PC-9 (cell line): ENCODE measurements around the gene DGLUCY. TPM values are rescaled to one million over a fixed set of nuclear protein-coding genes. Genes with fewer than 3 reads are reported as not detected.

Source experiments
- BruUV-seq: library from RNA; stranded (reverse); fragments of 400-500 nt; replicated peaks from 2 replicates; lab custom pipeline; 2021; lab: Mats Ljungman, UMichigan
- CTCF ChIA-PET: fragments of 300-600 bp; sonication (Branson Sonifier 250); formaldehyde crosslinking; loops from one replicate; lab custom pipeline; 2022; ENCODE audit warnings: antibody characterized with exemption; lab: Charles Lee
- POLR2A ChIA-PET: fragments of 300-600 bp; sonication (Branson Sonifier 250); formaldehyde crosslinking; loops from one replicate; lab custom pipeline; 2022; ENCODE audit warnings: antibody characterized with exemption; ENCODE audit not compliant: unreplicated experiment; lab: Charles Lee
- DNase-seq, 2 experiments: peaks; one replicate each; pipeline versions ENCODE4 v3.0.0 to v3.0.0-alpha.2; 2015 to 2022; ENCODE audit warnings: mixed read lengths in 1 of 2
- H2AFZ ChIP-seq: fragments of 200-600 bp; sonication (generic); 2 replicates; pipeline ENCODE4 v1.8.1; 2017; ENCODE audit warnings: antibody characterized with exemption
- H3F3A ChIP-seq: fragments of 200-600 bp; sonication (generic); 2 replicates; pipeline ENCODE4 v1.8.1; 2017; ENCODE audit warnings: antibody characterized with exemption, mild to moderate bottlenecking, low read depth; ENCODE audit not compliant: insufficient read depth
- H3K27ac ChIP-seq: fragments of 200-600 bp; sonication (generic); 2 replicates; pipeline ENCODE4 v1.6.1; 2016; ENCODE audit warnings: mixed run types
- H3K27me3 ChIP-seq: fragments of 200-600 bp; sonication (generic); 2 replicates; pipeline ENCODE4 v1.6.1; 2016; ENCODE audit warnings: low read depth, mixed run types; ENCODE audit not compliant: insufficient read depth
- H3K36me3 ChIP-seq: fragments of 200-600 bp; sonication (generic); 2 replicates; pipeline ENCODE4 v1.6.1; 2016; ENCODE audit warnings: low read depth, mixed run types
- H3K4me1 ChIP-seq: fragments of 200-600 bp; sonication (generic); replicated peaks from 2 replicates; pipeline ENCODE4 v1.6.1; 2016; ENCODE audit warnings: mixed run types; ENCODE audit not compliant: insufficient read depth
- H3K4me2 ChIP-seq: fragments of 200-600 bp; sonication (generic); 2 replicates; pipeline ENCODE4 v1.6.1; 2017; ENCODE audit warnings: mixed run types
- H3K4me3 ChIP-seq: fragments of 200-600 bp; sonication (generic); 2 replicates; pipeline ENCODE4 v1.6.1; 2016; ENCODE audit warnings: mixed run types
- H3K79me2 ChIP-seq: fragments of 200-600 bp; sonication (generic); 2 replicates; pipeline ENCODE4 v1.6.1; 2017; ENCODE audit warnings: low read depth, mixed run types
- H3K9me2 ChIP-seq: fragments of 200-600 bp; sonication (generic); 2 replicates; pipeline ENCODE4 v1.8.1; 2017; ENCODE audit warnings: mild to moderate bottlenecking; ENCODE audit not compliant: insufficient read depth
- H3K9me3 ChIP-seq: fragments of 200-600 bp; sonication (generic); 2 replicates; pipeline ENCODE4 v1.8.1; 2016; ENCODE audit warnings: low read depth; ENCODE audit not compliant: insufficient read depth
- H4K20me1 ChIP-seq: fragments of 200-600 bp; sonication (generic); 2 replicates; pipeline ENCODE4 v1.8.1; 2017; ENCODE audit not compliant: insufficient read depth
- CTCF ChIP-seq: fragments of 200-600 bp; sonication (generic); conservative IDR thresholded peaks from 2 replicates; pipeline ENCODE4 v1.6.1; 2017; ENCODE audit warnings: mixed run types, antibody characterized with exemption, mild to moderate bottlenecking, moderate library complexity
- EZH2 ChIP-seq: fragments of 200-600 bp; sonication (generic); IDR thresholded peaks from 2 replicates; pipeline ENCODE4 v1.8.0; 2017; ENCODE audit warnings: antibody characterized with exemption, low read depth
- intact Hi-C: fragments of 100-400 bp; cut with micrococcal nuclease; formaldehyde crosslinking; loops from one replicate; pipeline ENCODE4 v1.10.0; 2022; ENCODE audit not compliant: unreplicated experiment
- total RNA-seq: library from RNA; stranded (reverse); gene quantifications from 2 replicates; pipeline ENCODE4 v1.2.3, GENCODE V29; 2021

DGLUCY gene
- total RNA-seq, 1 experiment from 2014 or later: 15.9 TPM

GRCh38 chr14:91204657-91205056, 90.8 kb downstream of the DGLUCY start:
- Histone ChIP-seq H3K4me1 (no peaks in the 10 kb centered on the region), H3K27me3 (no peaks in the 10 kb centered on the region), H3K9me2 (no peaks in the 10 kb centered on the region), H3K27ac (no peak overlapping the region), H3K4me2 (no peak overlapping the region), H3K79me2 (no peaks in the 10 kb centered on the region), H3K9me3 (no peaks in the 10 kb centered on the region), H4K20me1 (no peaks in the 10 kb centered on the region), H3K4me3 (no peak overlapping the region), H2AFZ (no peak overlapping the region), H3F3A (no peaks in the 10 kb centered on the region), H3K36me3 (no peaks in the 10 kb centered on the region)
- no peak for DNase-seq
- ChIA-PET POLR2A (no interaction called here), CTCF (no interaction called here)
- TF ChIP-seq EZH2 (no peak), CTCF (no peak)
- BruUV-seq: no TSS peak
- intact Hi-C loops: no loop called here

GRCh38 chr14:91205459-91205858, 91.6 kb downstream of the DGLUCY start:
- Histone ChIP-seq H3K4me3 (no peak overlapping the region), H3F3A (no peaks in the 10 kb centered on the region), H3K4me1 (no peaks in the 10 kb centered on the region), H3K79me2 (no peaks in the 10 kb centered on the region), H3K27ac (no peak overlapping the region), H3K27me3 (no peaks in the 10 kb centered on the region), H3K36me3 (no peaks in the 10 kb centered on the region), H3K9me2 (no peaks in the 10 kb centered on the region), H4K20me1 (no peaks in the 10 kb centered on the region), H2AFZ (no peak overlapping the region), H3K4me2 (no peak overlapping the region), H3K9me3 (no peaks in the 10 kb centered on the region)
- ChIA-PET POLR2A (no interaction called here), CTCF (no interaction called here)
- intact Hi-C loops: no loop called here
- no TSS peak for BruUV-seq
- no peak for TF ChIP-seq EZH2
- DNase-seq: no peak

- no peak for DNase-seq
- Histone ChIP-seq H3K4me3 (no peak overlapping the region), H3K4me2 (no peak overlapping the region), H3K4me1 (no peaks in the 10 kb centered on the region), H3K9me2 (no peaks in the 10 kb centered on the region), H3K79me2 (no peaks in the 10 kb centered on the region), H3K27me3 (no peaks in the 10 kb centered on the region), H3F3A (no peaks in the 10 kb centered on the region), H2AFZ (no peak overlapping the region), H4K20me1 (no peaks in the 10 kb centered on the region), H3K9me3 (no peaks in the 10 kb centered on the region), H3K27ac (no peak overlapping the region), H3K36me3 (no peaks in the 10 kb centered on the region)
- ChIA-PET CTCF (no interaction called here), POLR2A (no interaction called here)
- intact Hi-C loops: no loop called here
- TF ChIP-seq EZH2 (no peak), CTCF (no peak)
- no TSS peak for BruUV-seq
These were observed 93.1 kb downstream of the DGLUCY start for GRCh38 chr14:91207008-91207407.

- no peaks in the 10 kb centered on the region for H3K27me3 ChIP-seq
- ChIA-PET CTCF (no interaction called here), POLR2A (no interaction called here)
- no peaks in the 10 kb centered on the region for H3K4me1 ChIP-seq
- no peaks in the 10 kb centered on the region for H4K20me1 ChIP-seq
- no TSS peak for BruUV-seq
- H3F3A ChIP-seq: no peaks in the 10 kb centered on the region
- no peak for DNase-seq
- no peak overlapping the region for H3K4me2 ChIP-seq
- no peak overlapping the region for H3K4me3 ChIP-seq
- H3K36me3 ChIP-seq: no peaks in the 10 kb centered on the region
- H3K9me2 ChIP-seq: no peaks in the 10 kb centered on the region
- no peak overlapping the region for H3K27ac ChIP-seq
- no peak overlapping the region for H2AFZ ChIP-seq
- H3K9me3 ChIP-seq: no peaks in the 10 kb centered on the region
- intact Hi-C loops: no loop called here
- no peaks in the 10 kb centered on the region for H3K79me2 ChIP-seq
- TF ChIP-seq CTCF: no peak
- TF ChIP-seq EZH2: no peak
These were observed 97.1 kb downstream of the DGLUCY start for GRCh38 chr14:91211017-91211416.
